Measurements from ENCODE around the gene ASB2.
A peak's percentile ranks its signal among the peaks of the same experiment; 100 is the strongest.

The ASB2 gene

DNA sequence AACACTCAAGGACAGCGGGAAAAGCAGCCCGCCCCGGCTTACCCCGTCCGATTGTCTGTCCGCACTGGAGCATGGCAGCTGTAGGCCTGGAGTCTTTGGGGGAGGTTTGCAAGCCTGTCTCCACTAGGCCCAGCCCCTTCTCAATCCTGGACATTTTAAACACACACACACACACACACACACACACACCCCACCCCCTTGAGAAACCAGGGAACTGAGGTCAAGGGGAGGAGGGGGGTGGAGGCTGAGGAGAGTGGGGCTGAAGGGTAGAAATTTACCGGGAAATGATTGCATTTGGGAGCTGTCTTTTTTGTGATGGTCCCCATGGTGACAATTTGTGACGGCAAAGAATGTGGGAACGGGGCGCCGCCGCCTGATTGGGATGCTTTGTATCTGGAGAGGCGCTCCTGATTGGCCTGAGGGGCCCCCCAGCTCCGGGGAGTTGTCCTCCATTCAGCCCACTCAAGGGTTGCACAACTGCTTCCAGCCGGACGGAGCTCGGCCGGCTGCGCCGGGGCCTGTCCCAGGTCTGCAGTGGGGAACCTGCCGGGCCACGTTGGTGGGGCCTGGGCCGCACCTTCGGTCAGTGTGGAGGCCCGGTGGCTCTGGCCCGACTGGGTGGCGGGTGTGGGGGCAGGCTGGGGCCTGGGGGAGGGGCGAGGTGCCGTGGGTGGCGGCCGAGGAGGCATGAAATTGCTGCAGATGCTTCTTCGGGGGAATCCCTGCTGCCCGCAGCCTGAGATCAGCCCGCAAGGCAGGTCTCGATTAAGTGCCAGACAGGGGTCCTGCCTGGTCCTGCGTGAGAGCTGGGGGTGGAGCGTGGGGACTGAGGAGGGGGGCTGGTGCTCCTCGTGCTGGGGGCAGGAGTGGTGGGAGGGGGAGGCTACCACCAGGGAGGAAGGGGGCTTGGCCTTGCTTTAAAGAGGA is 49.2 kb downstream of the ASB2 start, which contains the start of gene FAM181A:
Gene FAM181A, plus strand, starts transcription at position 472 of the 927 bp plus-strand sequence. CDS start 942 bp downstream, outside the sequence.
- DNase-seq (ENCODE audit: low read depth in 2 of 2) = no peak

GRCh38 chr14:93926245-93926872 is 50.0 kb downstream of the ASB2 start:
- no peak for DNase-seq (ENCODE audit: low read depth in 2 of 2)

GRCh38 chr14:93925374-93925895 is 50.9 kb downstream of the ASB2 start:
- DNase-seq (ENCODE audit: low read depth in 2 of 2) = no peak

GRCh38 chr14:93924592-93925355 is 51.6 kb downstream of the ASB2 start:
- DNase-seq (ENCODE audit: low read depth in 2 of 2) = no peak

DNA sequence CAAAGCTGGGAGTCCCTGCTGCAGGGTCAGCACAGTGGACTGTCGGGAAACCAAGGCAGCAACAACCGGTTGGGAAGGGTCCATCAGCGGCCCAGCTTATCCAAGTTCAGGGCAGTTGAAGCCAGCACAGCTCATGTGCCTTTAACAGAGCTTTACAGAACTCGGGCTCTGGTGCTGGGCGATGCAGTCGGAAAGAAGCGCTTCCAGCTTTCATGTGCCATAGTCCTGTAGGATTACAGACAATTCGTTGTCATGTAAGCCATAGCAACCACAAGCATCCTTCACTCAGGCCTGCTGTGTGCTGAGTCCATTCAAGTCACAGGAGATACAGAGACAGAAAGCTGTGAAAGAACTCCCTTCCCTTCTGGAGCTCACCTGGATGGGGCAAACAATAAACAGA is 52.7 kb downstream of the ASB2 start:
- no peak for DNase-seq (ENCODE audit: low read depth in 2 of 2)

- DNase-seq (ENCODE audit: low read depth in 2 of 2) = no peak
These were observed 55.2 kb downstream of the ASB2 start for GRCh38 chr14:93921001-93921806.

GRCh38 chr14:93917141-93917540 is 59.2 kb downstream of the ASB2 start:
- no peak for DNase-seq (ENCODE audit: low read depth in 2 of 2)

DNA sequence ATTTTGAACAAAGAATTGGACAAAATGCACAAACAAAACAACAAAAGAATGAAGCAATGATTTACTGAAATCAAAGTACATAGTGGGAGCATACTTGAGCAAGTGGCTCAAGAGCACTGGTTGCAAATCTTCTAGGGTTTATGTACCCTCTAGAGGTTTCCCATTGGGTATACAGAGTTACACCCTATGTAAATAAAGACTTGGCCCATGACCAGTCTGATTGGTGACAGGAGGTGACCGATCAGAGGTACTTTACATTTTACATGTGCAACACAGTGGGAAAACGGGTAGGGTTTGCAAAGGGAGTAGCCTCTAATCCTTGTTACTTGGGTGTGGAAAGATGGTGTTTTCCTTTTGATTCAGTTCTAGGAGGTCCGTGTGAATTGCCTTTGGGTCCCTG is 59.9 kb downstream of the ASB2 start:
- no peak for DNase-seq (ENCODE audit: low read depth in 2 of 2)

- no peak for DNase-seq (ENCODE audit: low read depth in 2 of 2)
These were observed 60.6 kb downstream of the ASB2 start for GRCh38 chr14:93915800-93916199.

DNA sequence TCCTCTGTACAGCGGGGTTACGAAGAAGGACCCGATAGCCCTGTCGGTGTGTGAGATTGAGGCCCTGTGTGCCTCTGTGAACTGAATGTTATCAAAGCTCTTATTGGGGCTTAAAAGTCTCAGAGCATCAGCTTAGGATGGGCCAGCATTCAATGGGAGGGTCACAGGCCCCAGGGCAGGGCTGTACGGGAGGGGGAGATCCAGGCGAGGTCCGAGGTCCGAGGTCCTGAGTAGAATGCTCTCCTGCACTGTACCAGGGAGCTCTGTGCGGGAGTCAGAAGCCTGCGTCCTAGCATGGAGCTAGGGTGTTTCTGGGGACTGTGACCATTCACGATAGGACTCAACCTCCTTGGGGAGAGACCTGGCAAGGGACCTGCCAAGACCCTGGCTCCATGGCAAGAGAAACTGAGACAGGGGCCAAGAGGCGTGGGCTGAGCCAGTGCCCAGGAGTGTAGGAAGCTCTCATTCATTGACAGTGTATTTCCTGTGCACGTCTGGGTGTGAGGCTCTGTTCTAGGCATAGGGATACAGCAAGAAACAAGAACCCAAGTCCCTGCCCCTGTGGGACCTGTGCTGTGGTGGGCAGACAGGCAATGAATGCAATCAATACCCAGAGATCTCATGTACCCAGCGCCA is 61.2 kb downstream of the ASB2 start:
- DNase-seq (ENCODE audit: low read depth in 2 of 2) = no peak

DNA sequence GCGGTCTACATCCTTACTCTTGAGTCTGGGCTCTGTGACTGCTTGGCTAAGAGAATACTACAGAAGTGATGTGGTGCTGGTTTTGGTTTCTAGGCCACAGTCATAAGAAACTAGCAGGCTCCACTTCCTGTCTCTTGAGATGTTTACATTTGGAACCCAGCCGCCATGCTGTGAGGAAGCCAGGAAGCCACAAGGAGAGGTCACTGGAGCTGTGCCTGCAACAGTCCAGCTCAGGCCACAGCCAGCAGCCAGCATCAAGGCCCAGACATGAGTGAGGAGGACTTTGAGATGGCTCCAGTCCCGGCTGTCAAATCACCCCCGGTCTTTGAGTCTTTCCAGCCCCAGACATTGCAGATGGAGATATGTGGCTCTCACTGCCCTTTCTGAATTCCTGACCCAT is 62.1 kb downstream of the ASB2 start:
- DNase-seq (ENCODE audit: low read depth in 2 of 2) = peak in 1 of 2 donors; percentile 4

DNA sequence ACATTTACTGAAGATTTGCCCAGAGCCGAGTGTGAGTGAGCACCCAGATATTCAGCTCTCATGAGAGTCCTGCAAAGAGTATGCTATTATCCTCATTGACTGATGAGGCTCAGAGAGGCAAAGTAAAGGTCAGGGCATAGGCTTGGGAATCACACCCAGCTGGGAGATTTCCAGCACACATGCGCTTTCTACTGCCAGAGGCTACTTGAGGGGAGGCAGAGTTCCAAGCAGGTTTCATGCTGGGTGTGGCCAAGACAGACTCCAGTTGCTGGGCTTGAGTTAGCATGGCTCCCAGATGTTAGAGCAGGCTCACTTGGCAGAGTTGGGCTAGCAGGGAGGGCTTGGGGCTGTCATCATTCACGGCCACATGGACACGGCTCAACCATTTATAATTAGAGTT is 63.6 kb downstream of the ASB2 start:
- no peak for DNase-seq (ENCODE audit: low read depth in 2 of 2)

DNA sequence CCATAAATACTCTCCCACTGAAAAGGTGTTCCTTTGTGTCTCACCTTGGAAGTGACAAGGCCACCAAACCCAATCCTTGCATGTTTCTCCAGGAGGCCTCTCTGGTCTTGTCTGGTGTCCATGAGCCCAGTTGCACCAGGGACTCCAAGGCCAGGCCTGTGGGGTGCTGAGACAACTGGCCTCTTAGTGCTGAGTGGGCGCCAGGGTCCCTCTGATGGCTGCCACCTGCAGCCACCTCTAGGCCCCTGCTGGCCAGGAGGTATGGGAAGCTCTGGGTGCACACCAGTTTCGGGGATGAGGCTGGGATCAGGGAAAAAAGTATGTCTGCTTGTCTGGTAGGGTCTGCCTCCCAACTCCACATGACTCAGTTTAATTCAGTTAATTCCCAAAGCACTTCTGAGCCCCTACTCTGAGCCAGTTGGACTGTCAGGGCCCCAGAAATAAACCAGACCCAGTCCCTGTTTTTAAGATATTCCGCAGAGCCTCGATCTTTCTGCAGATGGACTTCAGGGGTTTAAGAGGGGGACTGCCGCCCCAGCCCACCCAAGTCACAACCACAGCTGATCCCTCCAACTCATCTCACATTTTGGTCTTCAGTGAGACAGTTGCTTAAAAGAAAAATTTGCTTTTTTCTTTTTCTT is 64.3 kb downstream of the ASB2 start:
- DNase-seq (ENCODE audit: low read depth in 2 of 2) = no peak

- no peak for DNase-seq (ENCODE audit: low read depth in 2 of 2)
These were observed 66.8 kb downstream of the ASB2 start for GRCh38 chr14:93909429-93910128.

DNA sequence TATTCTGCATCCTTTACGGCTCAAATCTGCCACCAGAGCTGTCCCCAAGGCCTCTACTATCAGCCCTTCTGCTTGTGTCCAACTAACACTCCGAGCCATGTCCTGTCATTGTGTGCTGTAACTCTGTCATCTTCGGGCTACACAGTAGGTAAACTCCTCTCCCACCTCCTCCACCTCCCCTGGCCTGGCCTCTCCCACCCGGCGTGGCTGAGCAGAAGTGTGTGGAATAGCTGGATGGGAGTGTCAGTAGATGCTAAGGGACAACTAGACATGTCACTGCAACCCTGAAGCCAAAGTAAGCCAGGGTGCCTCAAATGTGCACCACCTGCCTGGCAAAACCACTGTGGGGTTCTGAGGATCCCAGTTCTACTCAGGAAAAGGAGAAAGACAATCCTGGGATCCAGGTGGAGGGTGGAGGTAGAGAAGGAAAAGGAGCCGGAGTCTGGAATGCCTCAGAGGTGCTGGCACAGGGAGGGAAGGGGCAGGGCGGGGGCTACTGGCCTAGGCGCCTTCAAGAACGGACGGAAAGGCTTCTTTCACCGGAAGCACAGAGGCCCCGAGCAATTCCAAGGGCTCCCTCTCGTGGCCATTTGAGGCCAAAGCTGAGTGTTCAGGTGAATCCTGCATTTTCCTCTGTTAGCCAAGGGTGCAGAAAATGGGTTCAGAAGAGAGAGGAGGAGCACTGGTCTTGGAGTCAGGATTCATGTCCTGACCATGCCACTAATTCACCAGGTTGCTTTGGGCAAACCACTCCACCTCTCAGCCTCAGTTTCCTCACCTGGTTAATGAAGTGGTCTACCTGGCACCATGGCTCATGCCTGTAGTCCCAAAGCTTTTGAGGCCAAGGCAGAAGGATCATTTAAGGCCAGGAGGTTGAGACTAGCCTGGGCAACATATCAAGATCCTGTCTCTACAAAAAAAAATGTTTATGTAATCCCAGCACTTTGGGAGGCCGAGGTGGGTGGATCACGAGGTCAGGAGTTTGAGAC is 69.7 kb downstream of the ASB2 start:
- DNase-seq (ENCODE audit: low read depth in 2 of 2) = peak; percentile 43 to 53

DNA sequence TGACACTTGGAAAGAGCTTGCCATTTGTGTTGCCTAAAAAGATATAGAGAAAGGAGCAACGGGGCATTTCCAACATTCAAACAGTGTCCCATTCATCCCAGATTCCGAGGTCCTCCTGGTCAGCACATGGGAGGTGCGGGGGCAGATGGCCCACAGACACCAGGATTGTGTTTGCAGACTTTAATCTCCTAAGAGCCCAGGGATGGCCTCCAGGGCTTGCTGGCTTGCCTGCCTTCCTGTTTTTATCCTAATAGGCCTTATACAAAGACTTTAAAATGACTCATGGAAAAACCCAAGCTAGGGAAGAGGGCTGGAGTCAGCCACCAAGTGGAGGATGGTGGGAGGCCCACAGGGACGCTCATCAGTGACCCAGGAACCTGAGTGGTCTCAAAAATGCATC is 70.7 kb downstream of the ASB2 start:
- DNase-seq (ENCODE audit: low read depth in 2 of 2) = no peak

DNA sequence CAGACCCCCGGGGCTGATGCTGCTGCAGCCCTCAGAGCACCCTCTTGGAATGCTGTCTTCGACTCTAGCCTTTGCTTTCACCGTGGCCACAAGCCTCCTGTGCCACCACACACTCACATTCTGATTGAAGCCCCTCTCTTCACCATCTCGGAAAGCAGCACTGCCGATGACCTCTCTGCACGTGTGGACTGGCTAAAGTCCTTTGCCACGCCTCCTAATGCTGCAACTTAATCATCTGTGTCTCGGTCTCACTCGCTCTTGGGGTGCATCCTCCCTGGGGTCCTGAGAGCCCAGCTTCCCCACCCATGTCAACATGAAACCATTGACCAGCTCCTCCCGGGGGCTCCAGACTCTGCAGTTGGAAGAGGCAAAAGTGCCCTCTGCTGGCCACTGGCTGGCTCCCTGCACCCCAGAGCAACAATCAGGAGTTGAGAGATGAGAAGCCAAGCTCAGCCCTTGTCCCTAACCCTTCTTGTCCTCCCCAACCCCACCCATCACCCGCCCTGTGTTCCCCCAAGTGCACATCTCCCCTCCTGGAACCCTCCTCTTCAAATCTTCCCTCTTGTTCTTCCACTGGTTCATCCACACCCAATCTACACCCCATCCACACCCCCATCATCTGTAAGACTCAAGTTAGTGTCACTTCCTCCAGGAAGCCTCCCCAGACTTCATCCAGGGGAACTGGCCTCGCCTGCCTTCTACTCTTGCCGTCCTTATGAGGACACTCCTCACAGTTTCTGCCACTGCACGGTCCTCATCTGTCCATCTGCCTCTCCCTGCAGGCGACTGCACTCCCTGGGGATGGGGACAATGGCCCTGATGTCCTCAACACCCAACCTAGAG is 72.8 kb downstream of the ASB2 start:
- DNase-seq (ENCODE audit: low read depth in 2 of 2) = no peak

All from stimulated activated CD4-positive, alpha-beta T cell treated with anti-CD3 and anti-CD28 coated beads, Interleukin-15, amount 100 ng/mL, for 48 hours (primary cell).